GM21576 (cell line): ENCODE data around the gene UNC119B.

ENCODE experiments used
- ATAC-seq: cut with Tn5 transposase; IDR thresholded peaks from one replicate; pipeline ENCODE4 v1.9.1; 2021; ENCODE audit warnings: mild to moderate bottlenecking, moderate library complexity; ENCODE audit not compliant: unreplicated experiment

The UNC119B gene

DNA sequence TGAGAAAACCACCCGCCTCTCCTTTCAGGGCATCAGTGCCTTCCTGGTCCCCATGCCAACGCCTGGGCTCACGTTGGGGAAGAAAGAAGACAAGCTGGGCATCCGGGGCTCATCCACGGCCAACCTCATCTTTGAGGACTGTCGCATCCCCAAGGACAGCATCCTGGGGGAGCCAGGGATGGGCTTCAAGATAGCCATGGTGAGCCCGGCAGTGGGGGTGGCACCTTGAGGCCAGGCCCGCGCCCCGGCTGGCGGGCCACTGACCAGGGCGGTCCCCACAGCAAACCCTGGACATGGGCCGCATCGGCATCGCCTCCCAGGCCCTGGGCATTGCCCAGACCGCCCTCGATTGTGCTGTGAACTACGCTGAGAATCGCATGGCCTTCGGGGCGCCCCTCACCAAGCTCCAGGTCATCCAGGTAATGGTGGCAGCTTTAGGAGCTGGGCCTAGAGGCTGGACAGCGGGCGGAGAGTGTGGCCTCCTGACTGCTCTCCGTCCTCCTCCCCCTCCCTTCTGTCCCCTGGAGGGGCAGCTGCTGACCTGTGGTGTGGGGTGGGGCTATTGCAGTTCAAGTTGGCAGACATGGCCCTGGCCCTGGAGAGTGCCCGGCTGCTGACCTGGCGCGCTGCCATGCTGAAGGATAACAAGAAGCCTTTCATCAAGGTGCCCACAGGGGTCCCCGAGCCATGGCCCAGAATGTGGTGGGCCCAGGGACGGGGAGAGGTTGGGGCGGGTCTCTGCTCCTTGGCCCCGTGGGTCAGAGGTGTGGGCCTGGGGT is 28.2 kb downstream of the UNC119B start:
- ATAC-seq: no peak

GRCh38 chr12:120739031-120739762 is 28.9 kb downstream of the UNC119B start:
- ATAC-seq: no peak

DNA sequence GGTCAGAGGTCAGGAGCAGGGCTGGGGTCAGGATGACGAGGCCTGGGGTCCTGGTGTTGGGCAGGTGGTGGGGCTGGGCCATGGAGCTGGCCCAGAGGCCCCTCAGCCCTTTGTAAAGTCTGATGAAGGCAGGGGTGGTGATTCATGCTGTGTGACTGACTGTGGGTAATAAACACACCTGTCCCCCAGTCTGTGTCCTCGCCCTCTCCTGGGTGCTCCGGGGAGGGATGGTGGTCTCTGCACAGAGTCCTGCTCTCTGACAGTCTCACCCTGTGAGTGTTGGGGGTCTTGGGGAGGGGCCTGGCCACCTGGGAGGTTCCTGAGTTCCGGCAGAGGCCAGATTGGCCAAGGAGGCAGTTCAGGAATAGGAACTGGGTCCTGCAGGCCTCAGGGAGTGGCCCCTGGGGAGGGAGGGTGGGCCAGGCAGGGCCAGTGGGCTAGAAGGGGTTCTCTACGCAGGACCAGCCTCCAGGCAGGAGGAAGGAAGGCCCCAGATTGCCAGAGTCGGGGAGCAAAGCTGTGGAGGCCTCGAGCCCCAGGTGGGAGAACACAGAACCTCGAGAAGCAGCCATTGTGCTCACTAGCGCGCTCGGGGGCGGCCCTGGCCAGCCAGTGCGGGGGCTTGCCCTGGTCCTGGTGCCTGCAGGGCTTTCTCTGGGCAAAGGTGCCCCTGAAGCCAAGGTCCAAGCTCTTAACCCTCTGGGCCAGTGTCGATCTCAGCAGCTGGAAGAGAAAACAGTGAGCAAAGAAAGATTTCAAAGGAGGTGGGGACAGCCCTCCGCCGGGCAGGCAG is 29.8 kb downstream of the UNC119B start:
- ATAC-seq: no peak

- ATAC-seq: no peak
These were observed 30.6 kb downstream of the UNC119B start for GRCh38 chr12:120740871-120741270.

DNA sequence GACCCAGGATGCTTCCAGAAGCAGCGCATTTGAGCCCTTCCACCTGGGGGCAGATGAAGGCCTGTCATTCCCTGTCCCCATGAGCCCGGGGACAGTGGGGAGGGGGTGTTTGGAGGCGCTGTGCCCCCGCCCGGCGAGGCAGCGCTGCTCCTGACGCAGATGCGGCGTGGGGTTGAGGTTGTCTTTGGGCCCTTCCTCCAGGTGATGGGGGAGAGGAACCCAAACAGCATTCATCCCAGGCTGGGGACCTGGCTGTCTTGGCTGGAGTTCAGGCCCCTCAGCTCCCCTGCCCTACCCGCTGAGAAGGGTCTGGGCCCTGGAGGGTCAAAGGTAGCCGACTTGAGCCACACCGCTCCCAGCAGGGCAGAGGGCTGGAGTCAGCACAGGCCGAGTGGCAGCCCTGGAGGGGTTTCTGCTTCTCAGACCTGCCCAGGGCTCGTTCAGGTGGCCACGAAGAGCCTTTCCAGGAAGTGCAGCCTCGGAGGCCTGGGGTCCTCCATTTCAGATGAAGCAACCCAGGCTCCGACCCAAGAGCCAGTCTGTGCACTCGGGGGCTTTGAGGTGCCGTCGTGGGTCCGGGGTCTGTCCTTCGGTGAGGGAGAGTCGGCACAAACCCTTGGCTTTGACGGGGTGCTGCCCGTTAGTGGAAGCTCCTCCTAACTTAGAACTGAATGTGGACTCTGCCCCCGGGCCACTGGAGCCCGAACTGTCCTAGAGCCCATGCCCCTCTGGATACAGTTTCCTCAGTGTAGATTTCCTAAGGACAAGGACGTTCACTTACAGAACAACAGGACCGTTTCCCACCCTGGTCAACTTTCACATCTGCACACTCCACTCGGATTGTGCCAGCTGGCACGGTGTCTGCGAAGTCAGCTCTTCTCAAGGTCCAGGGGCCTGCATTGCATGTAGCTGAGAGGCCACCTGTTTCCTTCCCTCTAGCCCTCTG is 31.5 kb downstream of the UNC119B start:
- ATAC-seq: no peak

GRCh38 chr12:120744922-120745493 is 34.8 kb downstream of the UNC119B start:
- no peak for ATAC-seq

- no peak for ATAC-seq
These were observed 38.0 kb downstream of the UNC119B start for GRCh38 chr12:120748242-120748641.

DNA sequence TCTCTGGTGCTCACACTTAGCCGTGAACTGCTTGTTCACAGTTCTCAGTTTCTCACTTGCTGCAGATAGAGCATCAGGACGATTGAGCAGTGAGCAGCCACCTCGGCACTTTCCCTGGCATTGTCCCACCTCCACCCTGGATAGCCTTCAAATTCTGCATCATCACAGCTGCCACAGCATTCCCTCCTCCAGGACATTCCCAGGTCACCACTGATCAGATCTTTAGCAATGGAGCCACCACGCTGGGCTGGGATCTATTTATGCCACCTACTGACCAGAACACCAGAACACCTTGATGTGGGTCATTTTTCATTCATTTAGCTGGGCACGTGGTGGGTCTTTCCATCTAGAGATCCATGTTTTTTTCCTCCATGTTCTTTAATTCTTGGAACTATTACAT is 39.0 kb downstream of the UNC119B start:
- no peak for ATAC-seq

- ATAC-seq: no peak
These were observed 40.5 kb downstream of the UNC119B start for GRCh38 chr12:120750806-120751205.

DNA sequence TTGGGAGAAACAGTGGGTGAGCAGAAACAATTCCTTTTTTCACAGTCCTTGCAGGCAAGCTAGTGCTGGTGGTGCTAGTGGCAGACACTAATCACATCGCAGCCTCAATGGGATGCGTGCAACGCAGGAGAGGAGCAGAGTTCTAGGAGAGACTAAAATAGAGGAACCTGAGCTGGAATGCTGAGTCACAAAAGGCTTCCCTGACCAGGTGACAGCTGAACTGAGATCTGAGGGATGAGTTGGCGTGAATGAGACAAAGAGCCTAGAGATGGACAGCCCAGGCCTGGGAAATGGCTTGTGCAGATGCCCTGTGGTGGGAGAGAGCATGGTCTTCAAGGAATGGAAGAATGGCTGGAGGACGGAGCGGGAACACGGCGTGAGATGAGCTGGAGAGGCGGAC is 41.1 kb downstream of the UNC119B start:
- no peak for ATAC-seq

DNA sequence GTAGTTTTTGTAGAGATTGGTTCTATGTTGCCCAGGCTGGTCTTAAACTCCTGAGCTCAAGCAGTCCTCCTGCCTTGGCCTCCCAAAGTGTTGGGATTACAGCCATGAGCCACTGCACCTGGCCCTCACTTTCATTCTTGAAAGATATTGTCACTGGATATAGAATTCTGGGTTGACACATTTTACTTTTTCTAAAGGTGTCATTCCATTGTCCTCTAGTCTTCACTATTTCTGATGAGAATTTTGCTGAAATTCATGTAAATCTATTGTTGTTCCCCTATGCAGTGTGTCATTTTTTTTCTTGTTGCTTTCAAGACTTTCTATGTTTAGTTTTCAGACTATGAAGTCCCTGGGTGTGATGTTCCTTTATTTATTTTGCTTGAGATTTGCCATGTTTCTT is 44.5 kb downstream of the UNC119B start:
- no peak for ATAC-seq

DNA sequence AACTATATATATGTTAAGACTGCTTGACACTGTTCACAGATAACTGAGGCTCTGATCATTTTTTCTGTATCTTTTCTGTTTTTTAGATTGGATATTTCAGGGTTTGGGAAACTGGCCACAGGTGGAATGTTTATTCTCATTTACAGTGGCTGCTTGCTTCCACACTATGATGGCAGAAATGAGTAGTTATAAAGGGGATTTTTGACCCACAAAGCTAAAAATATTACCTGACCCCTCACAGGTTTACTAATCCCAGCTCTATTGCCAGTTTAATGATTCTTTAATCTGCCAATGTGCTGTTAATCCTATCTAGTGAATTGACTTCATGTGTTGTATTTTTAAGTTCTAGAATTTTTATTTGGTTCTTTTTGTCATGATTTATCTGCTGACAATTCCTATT is 45.0 kb downstream of the UNC119B start:
- ATAC-seq: no peak

DNA sequence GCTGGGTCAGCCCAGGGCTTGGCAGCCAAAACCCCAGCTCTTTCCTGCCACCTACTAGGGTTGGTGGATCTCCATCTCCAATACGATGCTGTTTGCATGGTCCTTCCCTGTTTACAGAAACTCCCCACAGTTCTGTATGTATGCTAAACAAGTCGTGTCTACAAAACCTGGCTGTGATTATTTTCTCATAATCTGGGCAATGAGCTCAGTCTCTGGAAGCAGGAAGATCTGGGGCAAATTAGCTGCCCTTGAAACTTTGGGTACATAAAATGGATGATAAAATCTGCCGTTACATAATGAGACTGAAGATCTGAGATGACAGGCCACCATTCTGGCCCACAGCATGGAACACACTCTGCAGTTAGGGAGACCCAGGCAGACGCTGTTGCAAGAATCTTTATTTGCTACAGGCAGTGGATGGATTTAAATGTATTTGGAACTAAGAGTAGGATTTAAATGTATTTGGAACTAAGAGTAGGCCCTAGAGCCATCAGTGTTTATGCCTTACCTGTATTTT is 47.0 kb downstream of the UNC119B start:
- ATAC-seq: no peak

GRCh38 chr12:120757949-120758348 is 47.7 kb downstream of the UNC119B start:
- no peak for ATAC-seq

DNA sequence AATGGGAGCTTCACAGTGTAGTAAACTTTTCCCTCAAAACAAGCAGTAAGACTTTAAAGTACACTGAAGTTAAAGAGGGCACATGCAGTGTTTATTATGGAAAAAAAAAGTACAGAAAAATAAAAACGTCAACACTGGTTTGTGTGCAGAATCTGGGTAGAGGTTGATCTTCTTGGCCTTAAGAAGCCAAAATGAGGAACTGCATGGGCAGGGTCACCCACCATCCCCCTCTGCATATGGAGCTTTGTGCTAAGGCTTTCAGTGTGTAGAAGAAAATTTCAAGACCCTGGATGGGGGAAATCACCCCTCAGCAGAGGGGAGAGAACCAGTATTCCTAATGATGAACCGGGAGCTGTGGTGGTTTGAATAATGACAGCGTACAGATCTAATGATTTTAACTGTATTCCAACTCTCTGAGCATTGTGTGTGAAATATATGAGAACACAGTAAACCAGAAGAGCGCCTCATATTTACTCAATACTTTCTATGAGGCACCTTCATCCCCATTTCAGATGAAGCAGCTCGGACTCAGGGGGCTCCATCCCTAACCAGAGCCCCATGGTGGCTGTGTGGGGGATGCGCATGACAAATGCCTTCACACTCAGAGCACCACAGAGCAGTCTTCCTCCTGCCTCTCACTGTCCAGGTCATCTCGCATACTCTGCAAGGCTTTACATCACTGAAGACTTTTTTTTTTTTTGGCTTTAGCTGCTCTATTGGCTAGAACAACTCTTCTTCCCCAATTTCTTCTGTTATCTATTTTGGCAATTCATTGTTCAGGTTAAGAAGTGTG is 48.7 kb downstream of the UNC119B start:
- ATAC-seq: no peak

DNA sequence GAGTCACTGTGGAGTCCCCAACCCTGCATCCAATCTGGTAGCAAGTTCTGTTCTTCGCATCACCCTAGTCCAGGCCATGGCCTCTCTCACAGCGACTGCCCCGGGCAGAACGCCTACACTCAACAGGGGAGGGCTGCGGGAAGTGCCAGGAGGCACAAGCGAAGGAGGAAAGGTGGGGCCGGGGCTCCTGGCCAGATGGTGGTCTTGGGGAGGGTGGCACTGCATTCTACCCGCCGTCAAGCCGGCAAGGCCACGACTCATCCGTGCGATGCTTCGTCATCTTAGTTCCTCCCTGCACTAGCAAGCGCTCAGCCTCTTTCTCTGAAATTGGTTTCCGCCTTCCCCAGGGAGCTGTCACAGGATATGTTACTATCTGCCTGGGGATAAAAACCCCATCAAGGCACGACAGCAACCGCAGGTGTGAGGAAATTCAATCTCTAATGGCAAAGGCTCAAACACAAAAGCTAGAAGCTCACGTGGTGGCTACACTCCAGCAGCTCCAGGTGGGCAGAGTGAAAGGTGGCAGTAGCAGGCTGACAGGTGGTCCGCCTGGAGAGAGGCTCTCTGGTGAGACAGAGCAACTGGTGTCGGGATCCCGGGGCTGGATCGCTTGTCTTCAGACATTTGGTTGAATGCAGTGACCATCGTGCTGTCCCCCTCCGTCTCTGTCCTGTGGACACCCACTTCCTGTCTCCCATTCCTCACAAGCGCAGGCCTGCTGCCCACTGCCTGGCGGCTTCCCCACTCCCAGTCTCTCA is 49.5 kb downstream of the UNC119B start:
- ATAC-seq: no peak

DNA sequence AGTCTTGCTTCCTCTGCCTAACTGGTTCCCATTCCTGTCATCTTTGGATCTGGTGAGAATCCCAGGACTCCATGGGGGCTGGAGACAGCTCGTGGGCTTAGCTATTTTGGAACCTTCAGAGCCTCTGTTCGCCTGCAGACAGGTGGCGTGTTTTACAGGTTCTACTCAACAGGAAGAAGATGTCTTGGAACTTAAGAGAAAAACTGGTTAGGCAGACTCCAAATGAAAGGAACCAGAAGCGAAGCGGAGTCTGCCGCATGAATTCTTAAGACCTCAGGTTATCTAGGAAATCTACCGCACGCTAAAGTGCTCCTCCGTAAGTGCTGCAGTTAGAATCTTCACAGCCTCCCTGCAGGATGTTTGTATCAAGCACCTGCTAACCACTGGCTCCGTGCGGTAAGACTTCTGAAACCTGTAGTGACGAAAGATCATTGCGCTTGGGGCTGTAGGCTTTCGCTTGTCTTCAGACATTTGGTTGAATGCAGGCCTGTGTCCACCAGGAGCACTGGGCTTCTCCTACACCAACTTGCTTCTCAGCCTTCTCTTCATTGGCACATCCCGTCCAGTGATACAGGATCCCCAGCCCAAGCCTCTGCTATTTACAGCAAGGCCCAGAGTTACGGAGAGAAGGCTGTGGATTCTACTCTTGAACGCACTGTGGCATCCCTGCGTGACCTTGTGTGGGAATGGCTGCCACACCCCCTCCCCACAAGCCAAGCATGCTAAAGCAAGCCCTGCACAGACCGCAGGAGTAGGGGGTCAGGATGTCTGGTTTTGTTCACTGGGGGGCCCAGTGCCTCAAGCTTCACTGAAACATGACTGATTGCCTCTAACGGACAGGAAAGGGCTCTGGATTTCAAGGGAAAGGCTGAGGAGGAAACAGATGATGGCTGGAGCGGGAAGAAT is 50.3 kb downstream of the UNC119B start:
- ATAC-seq: no peak
